Suprapubic skin (tissue), 4 donors: ENCODE measurements around the gene RCC2.

Experiments
- CTCF ChIP-seq, 2 donors: fragments of 200-600 bp in 1 of 2; fragments of 450-650 bp in 1 of 2; sonication (generic) in 1 of 2; IDR thresholded peaks; one replicate each; pipeline ENCODE4 v1.5.1; 2016 to 2019; ENCODE audit warnings: antibody characterized with exemption in 2 of 2, mild to moderate bottlenecking in 1 of 2, moderate library complexity in 1 of 2
- EP300 ChIP-seq: sonication (generic); formaldehyde crosslinking; IDR thresholded peaks from one replicate; pipeline ENCODE4 v1.6.1; 2017; ENCODE audit warnings: antibody characterized with exemption
- POLR2A ChIP-seq, 2 donors: fragments of 450-650 bp; IDR thresholded peaks; one replicate each; pipeline ENCODE4 v1.6.1; 2017; ENCODE audit warnings: antibody characterized with exemption in 2 of 2, mild to moderate bottlenecking in 2 of 2, moderate library complexity in 2 of 2
- POLR2AphosphoS5 ChIP-seq, 3 donors: sonication (generic); formaldehyde crosslinking; IDR thresholded peaks; one replicate each; pipeline ENCODE4 v1.6.1; 2017; ENCODE audit warnings: antibody characterized with exemption in 3 of 3

GRCh38 chr1:17486242-17486641, 46.8 kb upstream of the RCC2 start:
- TF ChIP-seq POLR2A (IDR thresholded peaks at IDR 0.05) (no peak), CTCF (IDR thresholded peaks at IDR 0.05) (no peak), POLR2AphosphoS5 (IDR thresholded peaks at IDR 0.05) (no peak), EP300 (no peak)
